Small intestine (tissue), 7 donors: Measurements from ENCODE around the gene SKIDA1. TPM values are rescaled to one million over a fixed set of nuclear protein-coding genes. Genes with fewer than 3 reads are reported as not detected.
A peak's percentile ranks its signal among the peaks of the same experiment; 100 is the strongest.

Experiments used
- DNase-seq, 2 donors: peaks; one replicate each; pipeline versions ENCODE4 v3.0.0 to v3.0.0-alpha.2; 2013
- FAIRE-seq: peaks from 2 replicates; lab custom pipeline; 2012; peaks lifted over from hg19 to GRCh38; lab: Jason Lieb, UNC
- H3K27ac ChIP-seq, 3 donors: one replicate each; pipeline ENCODE4 v1.5.1; 2013; ENCODE audit warnings: low read length in 2 of 3, mild to moderate bottlenecking in 2 of 3, control low read depth in 1 of 3, inconsistent platforms in 1 of 3, low read depth in 1 of 3, moderate library complexity in 1 of 3
- H3K27me3 ChIP-seq, 3 donors: one replicate each; pipeline ENCODE4 v1.6.1; 2013; ENCODE audit warnings: low read length in 3 of 3, inconsistent platforms in 1 of 3; ENCODE audit not compliant: control insufficient read depth in 3 of 3, insufficient read depth in 3 of 3
- H3K36me3 ChIP-seq, 3 donors: one replicate each; pipeline ENCODE4 v1.6.1; 2013; ENCODE audit warnings: low read length in 3 of 3, inconsistent platforms in 1 of 3, low read depth in 1 of 3, mild to moderate bottlenecking in 1 of 3, moderate library complexity in 1 of 3; ENCODE audit not compliant: control insufficient read depth in 3 of 3, insufficient read depth in 2 of 3
- H3K4me1 ChIP-seq, 3 donors: one replicate each; pipeline ENCODE4 v1.6.1; 2013; ENCODE audit warnings: low read length in 2 of 3, inconsistent platforms in 1 of 3, low read depth in 1 of 3, mild to moderate bottlenecking in 1 of 3, moderate library complexity in 1 of 3; ENCODE audit not compliant: control insufficient read depth in 3 of 3, insufficient read depth in 2 of 3
- H3K4me3 ChIP-seq, 3 donors: one replicate each; pipeline ENCODE4 v1.5.1; 2013; ENCODE audit warnings: low read length in 3 of 3, control low read depth in 1 of 3, inconsistent platforms in 1 of 3, low read depth in 1 of 3, mild to moderate bottlenecking in 1 of 3, moderate library complexity in 1 of 3
- H3K9me3 ChIP-seq, 2 donors: one replicate each; pipeline ENCODE4 v1.6.1; 2013; ENCODE audit warnings: low read depth in 1 of 2, low read length in 1 of 2; ENCODE audit not compliant: control insufficient read depth in 2 of 2, insufficient read depth in 1 of 2
- WGBS, 3 donors: extraction: QIAGEN DNeasy Blood & Tissue Kit; methylation state at CpG; one replicate each; pipeline ENCODE4 v1.1.7; 2013; 5-methylcytosine and 5-hydroxymethylcytosine counted together
- polyA plus RNA-seq, 4 donors: library from polyadenylated mRNA; stranded (reverse) in 3 of 4; unstranded in 1 of 4; fragments of 200-250 nt in 3 of 4; fragments of 120-200 nt in 1 of 4; gene quantifications; one replicate each; pipeline versions ENCODE4 v1.2.1 to v1.2.3, GENCODE V29; 2013
- donor health status: healthy with polysubstance abuse.
- donor health status: control.
- donor health status: control.
- donor health status: Bipolar disorder and iron deficiency.
- donor health status: healthy.

SKIDA1 gene
- polyA plus RNA-seq, 4 donors, result 0.13 to 1.2 TPM; not detected in 2

- FAIRE-seq (no peak), DNase-seq (peak; percentile 89 to 90)
- Histone ChIP-seq H3K9me3 (no peaks in the 10 kb centered on the region), H3K4me1 (peaks cover 0 to 12% (median 2%) of the 10 kb centered on the region in 3 donors), H3K4me3 (peak overlapping the region; percentile 54 to 76 (median 62)), H3K27me3 (peaks cover 11 to 19% (median 16%) of the 10 kb centered on the region in 3 donors), H3K36me3 (no peaks in the 10 kb centered on the region), H3K27ac (peak overlapping the region in 1 of 3 donors; percentile 89)
- 2 to 4% (median 2%) methylated on average over 36 to 37 of the region's 37 CpGs for WGBS, 3 donors
These were observed 28.2 kb downstream of the SKIDA1 start for GRCh38 chr10:21497177-21497807.

- FAIRE-seq (no peak), DNase-seq (peak; percentile 66 to 84)
- H3K27ac ChIP-seq, result peak overlapping the region in 2 of 3 donors; percentile 16 to 89
- no peaks in the 10 kb centered on the region for H3K36me3 ChIP-seq
- no peaks in the 10 kb centered on the region for H3K9me3 ChIP-seq
- H3K4me3 ChIP-seq, result peak overlapping the region; percentile 54 to 76 (median 62)
- H3K27me3 ChIP-seq, result peaks cover 11 to 19% (median 13%) of the 10 kb centered on the region in 3 donors
- peaks cover 0 to 12% (median 2%) of the 10 kb centered on the region in 3 donors for H3K4me1 ChIP-seq
- WGBS, 3 donors, result 0% methylated on average over 52 to 72 of the region's 72 CpGs
These were observed 28.9 kb downstream of the SKIDA1 start for GRCh38 chr10:21496343-21497176.

GRCh38 chr10:21495752-21496342 lies 29.6 kb downstream of the SKIDA1 start:
- peaks cover 11 to 19% (median 13%) of the 10 kb centered on the region in 3 donors for H3K27me3 ChIP-seq
- DNase-seq (peak; percentile 69 to 94), FAIRE-seq (no peak)
- peak overlapping the region; percentile 54 to 76 (median 62) for H3K4me3 ChIP-seq
- no peaks in the 10 kb centered on the region for H3K9me3 ChIP-seq
- H3K36me3 ChIP-seq, result no peaks in the 10 kb centered on the region
- WGBS, 3 donors, result 0 to 2% (median 1%) methylated on average over 18 to 58 of the region's 58 CpGs
- H3K4me1 ChIP-seq, result peaks cover 0 to 12% (median 2%) of the 10 kb centered on the region in 3 donors
- H3K27ac ChIP-seq, result peak overlapping the region in 2 of 3 donors; percentile 26 to 89

GRCh38 chr10:21495002-21495751 lies 30.3 kb downstream of the SKIDA1 start:
- DNase-seq (no peak), FAIRE-seq (no peak)
- no peaks in the 10 kb centered on the region for H3K9me3 ChIP-seq
- no peaks in the 10 kb centered on the region for H3K36me3 ChIP-seq
- peak overlapping the region; percentile 23 to 76 (median 62) for H3K4me3 ChIP-seq
- peak overlapping the region in 2 of 3 donors; percentile 3 to 66 for H3K27ac ChIP-seq
- peaks cover 9 to 17% (median 13%) of the 10 kb centered on the region in 3 donors for H3K27me3 ChIP-seq
- peaks cover 0 to 7% (median 2%) of the 10 kb centered on the region in 3 donors for H3K4me1 ChIP-seq
- 0 to 1% (median 1%) methylated on average over 42 of the region's 42 CpGs for WGBS, 3 donors

- H3K36me3 ChIP-seq, result no peaks in the 10 kb centered on the region
- WGBS, 3 donors, result 12 to 29% (median 22%) methylated on average over 58 to 66 of the region's 66 CpGs
- peaks cover 0 to 4% (median 2%) of the 10 kb centered on the region in 3 donors for H3K4me1 ChIP-seq
- DNase-seq, result peak in 1 of 2 donors; percentile 66
- peak overlapping the region in 2 of 3 donors; percentile 3 to 66 for H3K27ac ChIP-seq
- no peak for FAIRE-seq
- H3K9me3 ChIP-seq, result no peaks in the 10 kb centered on the region
- peak overlapping the region; percentile 25 to 76 (median 47) for H3K4me3 ChIP-seq
- H3K27me3 ChIP-seq, result peaks cover 6 to 9% (median 7%) of the 10 kb centered on the region in 3 donors
These were observed 31.1 kb downstream of the SKIDA1 start for GRCh38 chr10:21494191-21495001.

GRCh38 chr10:21493784-21494183 lies 31.7 kb downstream of the SKIDA1 start:
- Histone ChIP-seq H3K27ac (no peak overlapping the region), H3K9me3 (no peaks in the 10 kb centered on the region), H3K4me1 (peaks cover 0 to 4% (median 2%) of the 10 kb centered on the region in 3 donors), H3K36me3 (no peaks in the 10 kb centered on the region), H3K27me3 (peaks cover 1 to 8% (median 7%) of the 10 kb centered on the region in 3 donors), H3K4me3 (peak overlapping the region in 1 of 3 donors; percentile 76)
- WGBS, 3 donors, result 69 to 78% (median 69%) methylated on average over 9 of the region's 9 CpGs
- DNase-seq, result no peak
- no peak for FAIRE-seq

GRCh38 chr10:21492421-21492820 lies 33.1 kb downstream of the SKIDA1 start:
- H3K27ac ChIP-seq, result no peak overlapping the region
- FAIRE-seq (no peak), DNase-seq (no peak)
- peaks cover 0 to 3% (median 2%) of the 10 kb centered on the region in 3 donors for H3K4me1 ChIP-seq
- H3K36me3 ChIP-seq, result no peaks in the 10 kb centered on the region
- H3K4me3 ChIP-seq, result no peak overlapping the region
- peaks cover 1 to 8% (median 7%) of the 10 kb centered on the region in 3 donors for H3K27me3 ChIP-seq
- WGBS, 3 donors, result 54 to 80% (median 65%) methylated on average over 3 of the region's 3 CpGs
- no peaks in the 10 kb centered on the region for H3K9me3 ChIP-seq
